Measurements from ENCODE around the gene SNX25. TPM values are rescaled to one million over a fixed set of nuclear protein-coding genes. Genes with fewer than 3 reads are reported as not detected.
A peak's percentile ranks its signal among the peaks of the same experiment; 100 is the strongest.

The SNX25 gene
- total and polyA plus RNA-seq, 10 of the 15 experiments (the other 5 are each of a cell fraction or from before 2014, with no cell fraction given), result 11.2 to 117 (median 62.8) TPM

DNA sequence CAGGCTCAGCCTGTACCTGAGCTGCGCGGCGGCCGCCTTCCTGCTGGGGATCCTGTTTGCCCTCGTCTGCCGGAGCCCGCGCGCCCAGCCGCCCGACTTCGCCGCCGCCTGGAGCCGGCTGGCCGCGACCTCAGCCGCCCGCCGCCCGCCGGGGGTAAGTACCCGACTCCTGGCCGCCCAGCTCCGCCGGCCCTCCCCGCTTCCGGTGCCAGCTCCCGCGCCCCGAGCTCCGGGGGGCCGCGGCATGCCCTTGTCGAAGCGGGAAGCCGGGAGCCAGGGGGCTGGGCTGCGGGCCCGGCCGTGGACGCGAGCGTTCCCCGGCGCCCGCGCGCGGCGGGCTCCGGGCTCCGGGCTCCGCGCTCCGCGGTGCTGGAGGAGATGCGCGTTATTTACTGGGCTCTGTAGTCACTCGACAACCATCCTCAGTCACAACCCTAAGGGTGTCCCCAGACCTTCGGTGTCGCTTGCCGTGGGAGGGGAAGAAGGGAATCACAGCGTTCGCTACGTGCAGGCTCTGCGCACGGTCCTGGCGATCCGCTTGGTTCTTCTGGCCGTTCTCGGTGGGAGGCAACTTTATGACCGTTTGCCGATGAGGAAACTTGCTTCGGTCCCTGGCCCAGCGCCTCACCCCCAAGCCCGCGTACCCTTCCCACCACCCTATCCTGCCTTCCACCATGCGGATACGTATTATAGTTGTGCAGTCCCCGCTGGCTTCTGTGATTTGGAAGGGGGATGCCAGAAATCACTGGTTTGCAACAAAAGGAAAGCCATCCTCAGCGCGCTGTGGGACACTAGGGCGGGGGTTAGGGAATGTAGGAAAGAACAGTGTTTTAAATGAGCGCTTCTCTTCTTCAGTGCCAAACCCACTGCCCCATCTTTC lies 944 bp downstream of the SNX25 start:
- DNase-seq (ENCODE audit: low read depth, low spot score) (no peak), ATAC-seq (peak; percentile 33), FAIRE-seq (no peak)
- CTCF ChIA-PET, result interaction anchor here (1.0 to 1.4 kb wide), 2 partner anchors 68 to 180 kb away, joined by 3 read pairs; no protein-coding TSS in a partner anchor
- POLR2A ChIA-PET, result interaction anchor here (0.7 to 2.4 kb wide), 9 partner anchors 8 to 186 kb away, joined by 3 to 16 read pairs (median 3); partner anchors contain the start of gene ANKRD37
- WGBS (ENCODE audit: insufficient coverage, insufficient replicate concordance, low lambda C conversion rate, missing lambda C conversion rate), result under 1% methylated on average over 54 of the region's 84 CpGs
- H3K79me2 ChIP-seq (ENCODE audit: control insufficient read depth, insufficient read depth, low read length), result peaks cover 73% of the 10 kb centered on the region
- H3K9me3 ChIP-seq (replicated peaks; ENCODE audit: control insufficient read depth, insufficient read depth, low read length), result no peaks in the 10 kb centered on the region
- peaks cover 0 to 3% of the 10 kb centered on the region in 2 experiments; a peak in 1 of 4 replicates for H3K36me3 ChIP-seq (ENCODE audit: control insufficient read depth in 2 of 2, insufficient read depth in 2 of 2, low read length in 1 of 2)
- H3K4me1 ChIP-seq (ENCODE audit: control insufficient read depth, insufficient read depth, low read length), result peaks cover 25% of the 10 kb centered on the region
- in situ Hi-C loops (cut with MboI) (no loop called here), intact Hi-C loops (cut with micrococcal nuclease; ENCODE audit: unreplicated experiment) (loop anchor here (2.0 to 5.0 kb wide), 2 partner anchors 48 to 187 kb away; partner anchors contain the start of genes ANKRD37 and LRP2BP)
- H3K9ac ChIP-seq (ENCODE audit: control insufficient read depth, insufficient read depth, low read length), result peak overlapping the region; percentile 69
- RAD21 ChIA-PET (ENCODE audit: unreplicated experiment), result interaction anchor here (1.0 to 2.5 kb wide), 6 partner anchors 7 to 99 kb away, joined by 3 to 14 read pairs (median 4); no protein-coding TSS in a partner anchor
- no peaks in the 10 kb centered on the region for H3K27me3 ChIP-seq (replicated peaks in 1 of 2; ENCODE audit: control insufficient read depth in 2 of 2, insufficient read depth in 2 of 2, low read length in 1 of 2)
- no TSS peak for BruUV-seq (replicated peaks)
- H3K4me2 ChIP-seq (ENCODE audit: control insufficient read depth, insufficient read depth), result peak overlapping the region; percentile 94; the same call in 1 of the 2 replicates
- 0 out of 2 replicates have a peak, but pooled peaks cover 2% of the 10 kb centered on the region for H4K20me1 ChIP-seq (ENCODE audit: control insufficient read depth, insufficient read depth)
- SMC1A ChIA-PET (ENCODE audit: uncharacterized antibody, unreplicated experiment), result interaction anchor here (1.2 to 7.2 kb wide), 5 partner anchors 9 to 132 kb away, joined by 3 to 119 read pairs (median 7); no protein-coding TSS in a partner anchor
- peak overlapping the region; percentile 100 for H3K4me3 ChIP-seq
- H3K27ac ChIP-seq (ENCODE audit: control insufficient read depth, insufficient read depth), result peak overlapping the region; percentile 84
- no peak overlapping the region for H2AFZ ChIP-seq (ENCODE audit: control insufficient read depth, low read depth, low read length)
- TF ChIP-seq HDGF (IDR thresholded peaks at IDR 0.05), result 0 out of 2 replicates have a peak, but pooled peaks have one; percentile 35
- TF ChIP-seq, protein P1, sequence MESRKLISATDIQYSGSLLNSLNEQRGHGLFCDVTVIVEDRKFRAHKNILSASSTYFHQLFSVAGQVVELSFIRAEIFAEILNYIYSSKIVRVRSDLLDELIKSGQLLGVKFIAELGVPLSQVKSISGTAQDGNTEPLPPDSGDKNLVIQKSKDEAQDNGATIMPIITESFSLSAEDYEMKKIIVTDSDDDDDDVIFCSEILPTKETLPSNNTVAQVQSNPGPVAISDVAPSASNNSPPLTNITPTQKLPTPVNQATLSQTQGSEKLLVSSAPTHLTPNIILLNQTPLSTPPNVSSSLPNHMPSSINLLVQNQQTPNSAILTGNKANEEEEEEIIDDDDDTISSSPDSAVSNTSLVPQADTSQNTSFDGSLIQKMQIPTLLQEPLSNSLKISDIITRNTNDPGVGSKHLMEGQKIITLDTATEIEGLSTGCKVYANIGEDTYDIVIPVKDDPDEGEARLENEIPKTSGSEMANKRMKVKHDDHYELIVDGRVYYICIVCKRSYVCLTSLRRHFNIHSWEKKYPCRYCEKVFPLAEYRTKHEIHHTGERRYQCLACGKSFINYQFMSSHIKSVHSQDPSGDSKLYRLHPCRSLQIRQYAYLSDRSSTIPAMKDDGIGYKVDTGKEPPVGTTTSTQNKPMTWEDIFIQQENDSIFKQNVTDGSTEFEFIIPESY (IDR thresholded peaks at IDR 0.05), result no peak
- TF ChIP-seq E2F8 (IDR thresholded peaks at IDR 0.05; ENCODE audit: low read depth, partially characterized antibody), result no peak
- no peak for TF ChIP-seq SIN3A (IDR thresholded peaks at IDR 0.05; ENCODE audit: low read depth, low read length)
- no peak for TF ChIP-seq PKNOX1 (IDR thresholded peaks at IDR 0.05)
- no peak for TF ChIP-seq ZNF622 (IDR thresholded peaks at IDR 0.05)
- TF ChIP-seq CHD1 (IDR thresholded peaks at IDR 0.05; ENCODE audit: low read depth, low read length), result 0 out of 2 replicates have a peak, but pooled peaks have one; percentile 31
- TF ChIP-seq ATF2 (IDR thresholded peaks at IDR 0.05; ENCODE audit: low read length), result no peak
- TF ChIP-seq EZH2 (IDR thresholded peaks at IDR 0.05; ENCODE audit: borderline replicate concordance, control insufficient read depth, low read depth, low read length), result no peak
- TF ChIP-seq, protein P2, sequence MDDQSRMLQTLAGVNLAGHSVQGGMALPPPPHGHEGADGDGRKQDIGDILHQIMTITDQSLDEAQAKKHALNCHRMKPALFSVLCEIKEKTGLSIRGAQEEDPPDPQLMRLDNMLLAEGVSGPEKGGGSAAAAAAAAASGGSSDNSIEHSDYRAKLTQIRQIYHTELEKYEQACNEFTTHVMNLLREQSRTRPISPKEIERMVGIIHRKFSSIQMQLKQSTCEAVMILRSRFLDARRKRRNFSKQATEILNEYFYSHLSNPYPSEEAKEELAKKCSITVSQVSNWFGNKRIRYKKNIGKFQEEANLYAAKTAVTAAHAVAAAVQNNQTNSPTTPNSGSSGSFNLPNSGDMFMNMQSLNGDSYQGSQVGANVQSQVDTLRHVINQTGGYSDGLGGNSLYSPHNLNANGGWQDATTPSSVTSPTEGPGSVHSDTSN (IDR thresholded peaks at IDR 0.05; ENCODE audit: insufficient replicate concordance, low read depth, low read length), result no peak
